Keratinocyte (primary cell): ENCODE measurements around the gene ST3GAL2. TPM values are rescaled to one million over a fixed set of nuclear protein-coding genes. Genes with fewer than 3 reads are reported as not detected.

ENCODE experiments used
- DNase-seq: peaks from one replicate; pipeline ENCODE4 v3.0.0-alpha.2; 2011; ENCODE audit warnings: low read depth, missing footprints, low spot score
- FAIRE-seq: peaks from 2 replicates; lab custom pipeline; 2011; peaks lifted over from hg19 to GRCh38; lab: Jason Lieb, UNC
- H2AFZ ChIP-seq: 2 replicates; pipeline ENCODE4 v1.6.0; 2012; ENCODE audit warnings: low read length, control low read depth, inconsistent platforms; ENCODE audit not compliant: control insufficient read depth
- H3K27ac ChIP-seq: 2 replicates; pipeline ENCODE4 v1.5.1; 2011; ENCODE audit warnings: low read length; ENCODE audit not compliant: control insufficient read depth, insufficient read depth
- H3K27me3 ChIP-seq: 3 replicates; pipeline ENCODE4 v1.6.0; 2011; ENCODE audit warnings: low read length; ENCODE audit not compliant: control insufficient read depth, insufficient read depth; ENCODE audit errors: extremely low read depth
- H3K36me3 ChIP-seq, 2 experiments: 2 replicates in 1 of 2; 3 replicates in 1 of 2; pipeline ENCODE4 v1.5.1; 2011; ENCODE audit warnings: low read length in 2 of 2, mild to moderate bottlenecking in 1 of 2; ENCODE audit not compliant: control insufficient read depth in 2 of 2, insufficient read depth in 2 of 2; ENCODE audit errors: extremely low read depth in 1 of 2
- H3K4me1 ChIP-seq: 3 replicates; pipeline ENCODE4 v1.5.1; 2011; ENCODE audit warnings: low read length; ENCODE audit not compliant: control insufficient read depth, insufficient read depth; ENCODE audit errors: extremely low read depth
- H3K4me2 ChIP-seq: 3 replicates; pipeline ENCODE4 v1.6.0; 2011; ENCODE audit warnings: low read depth, low read length; ENCODE audit not compliant: control insufficient read depth, insufficient read depth; ENCODE audit errors: extremely low read depth
- H3K4me3 ChIP-seq, 3 experiments: fragments of 200-600 bp in 1 of 3; sonication (generic) in 1 of 3; 2 replicates in 2 of 3; 3 replicates in 1 of 3; pipeline ENCODE4 v1.5.1; 2011 to 2016; ENCODE audit warnings: low read length in 3 of 3, mild to moderate bottlenecking in 3 of 3, control low read depth in 2 of 3, inconsistent platforms in 1 of 3, low read depth in 1 of 3, mixed read lengths in 1 of 3, mixed run types in 1 of 3, moderate library complexity in 1 of 3; ENCODE audit not compliant: control insufficient read depth in 2 of 3, insufficient read depth in 2 of 3; ENCODE audit errors: extremely low read depth in 1 of 3
- H3K79me2 ChIP-seq: 2 replicates; pipeline ENCODE4 v1.6.0; 2012; ENCODE audit warnings: low read length; ENCODE audit not compliant: control insufficient read depth, insufficient read depth
- H3K9ac ChIP-seq: 3 replicates; pipeline ENCODE4 v1.6.0; 2011; ENCODE audit warnings: low read length; ENCODE audit not compliant: control insufficient read depth, insufficient read depth; ENCODE audit errors: extremely low read depth
- H3K9me1 ChIP-seq: 3 replicates; pipeline ENCODE4 v1.6.0; 2011; ENCODE audit warnings: low read length; ENCODE audit not compliant: control insufficient read depth, insufficient read depth; ENCODE audit errors: extremely low read depth
- H3K9me3 ChIP-seq: 2 replicates; pipeline ENCODE4 v1.5.1; 2012; ENCODE audit warnings: low read depth, low read length; ENCODE audit not compliant: control insufficient read depth
- H4K20me1 ChIP-seq: 3 replicates; pipeline ENCODE4 v1.6.0; 2011; ENCODE audit warnings: low read length; ENCODE audit not compliant: control insufficient read depth, insufficient read depth; ENCODE audit errors: extremely low read depth
- EZH2 ChIP-seq: IDR thresholded peaks from one replicate; pipeline ENCODE4 v1.6.1; 2012; ENCODE audit warnings: inconsistent platforms, mild to moderate bottlenecking, low read length, moderate library complexity
- dilution Hi-C: fragments of 300-500 bp; cut with MboI; formaldehyde crosslinking; loops from one replicate; pipeline ENCODE4 v1.7.0; 2020; ENCODE audit warnings: low sequenced_read_pairs; ENCODE audit not compliant: extremely low pct_ligation_motif_present
- polyA minus RNA-seq, 3 experiments: library from RNA; depleted of rRNA, polyadenylated mRNA; stranded (reverse); fragments of >200 nt; gene quantifications; 1 replicate in 1 of 3; 2 replicates in 1 of 3; 3 replicates in 1 of 3; pipeline ENCODE4 v1.2.3, GENCODE V29; 2011
- polyA plus RNA-seq, 5 experiments: library from polyadenylated mRNA; depleted of rRNA in 3 of 5; stranded (reverse) in 3 of 5; stranded (forward) in 1 of 5; unstranded in 1 of 5; fragments of >200 nt; gene quantifications; 1 replicate in 1 of 5; 2 replicates in 3 of 5; 3 replicates in 1 of 5; pipeline versions ENCODE4 v1.2.1 to v1.2.3, GENCODE V29; 2011 to 2012; ENCODE audit warnings: missing spikeins in 2 of 5, low read depth in 1 of 5, low replicate concordance in 1 of 5
- TF ChIP-seq, protein P1 (sequence below), 3 experiments: IDR thresholded peaks in 1 of 3; conservative IDR thresholded peaks in 1 of 3; optimal IDR thresholded peaks in 1 of 3; 2 replicates in 2 of 3; 3 replicates in 1 of 3; pipeline versions ENCODE3 to v1.5.1; 2011; ENCODE audit warnings: low read length in 3 of 3, mild to moderate bottlenecking in 3 of 3, moderate library complexity in 2 of 3, control low read depth in 1 of 3, inconsistent platforms in 1 of 3; ENCODE audit not compliant: insufficient read depth in 2 of 3; ENCODE audit errors: extremely low read depth in 1 of 3

ST3GAL2 gene, protein sequence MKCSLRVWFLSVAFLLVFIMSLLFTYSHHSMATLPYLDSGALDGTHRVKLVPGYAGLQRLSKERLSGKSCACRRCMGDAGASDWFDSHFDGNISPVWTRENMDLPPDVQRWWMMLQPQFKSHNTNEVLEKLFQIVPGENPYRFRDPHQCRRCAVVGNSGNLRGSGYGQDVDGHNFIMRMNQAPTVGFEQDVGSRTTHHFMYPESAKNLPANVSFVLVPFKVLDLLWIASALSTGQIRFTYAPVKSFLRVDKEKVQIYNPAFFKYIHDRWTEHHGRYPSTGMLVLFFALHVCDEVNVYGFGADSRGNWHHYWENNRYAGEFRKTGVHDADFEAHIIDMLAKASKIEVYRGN
- polyA plus RNA-seq (4.0 to 6.0 TPM (median 4.1 TPM) in 3 replicates), polyA minus RNA-seq (12.7 to 27.7 TPM (median 16.2 TPM) in 3 replicates)
- polyA plus RNA-seq (2011; ENCODE audit: low read depth) = 0.35 TPM
- 3.3 and 5.4 TPM in 2 replicates for polyA plus RNA-seq (2011; cell fraction: cytosol; rRNA removed)
- polyA plus RNA-seq (2011; cell fraction: nucleus; rRNA removed) = 7.8 and 12.7 TPM in 2 replicates
- 1.7 and 9.0 TPM in 2 replicates for polyA plus RNA-seq (2012; ENCODE audit: low replicate concordance)
- polyA minus RNA-seq (2011; cell fraction: cytosol; rRNA and poly(A)+ RNA removed) = 15.5 TPM
- 15.7 and 17.3 TPM in 2 replicates for polyA minus RNA-seq (2011; cell fraction: nucleus; rRNA and poly(A)+ RNA removed)

DNA sequence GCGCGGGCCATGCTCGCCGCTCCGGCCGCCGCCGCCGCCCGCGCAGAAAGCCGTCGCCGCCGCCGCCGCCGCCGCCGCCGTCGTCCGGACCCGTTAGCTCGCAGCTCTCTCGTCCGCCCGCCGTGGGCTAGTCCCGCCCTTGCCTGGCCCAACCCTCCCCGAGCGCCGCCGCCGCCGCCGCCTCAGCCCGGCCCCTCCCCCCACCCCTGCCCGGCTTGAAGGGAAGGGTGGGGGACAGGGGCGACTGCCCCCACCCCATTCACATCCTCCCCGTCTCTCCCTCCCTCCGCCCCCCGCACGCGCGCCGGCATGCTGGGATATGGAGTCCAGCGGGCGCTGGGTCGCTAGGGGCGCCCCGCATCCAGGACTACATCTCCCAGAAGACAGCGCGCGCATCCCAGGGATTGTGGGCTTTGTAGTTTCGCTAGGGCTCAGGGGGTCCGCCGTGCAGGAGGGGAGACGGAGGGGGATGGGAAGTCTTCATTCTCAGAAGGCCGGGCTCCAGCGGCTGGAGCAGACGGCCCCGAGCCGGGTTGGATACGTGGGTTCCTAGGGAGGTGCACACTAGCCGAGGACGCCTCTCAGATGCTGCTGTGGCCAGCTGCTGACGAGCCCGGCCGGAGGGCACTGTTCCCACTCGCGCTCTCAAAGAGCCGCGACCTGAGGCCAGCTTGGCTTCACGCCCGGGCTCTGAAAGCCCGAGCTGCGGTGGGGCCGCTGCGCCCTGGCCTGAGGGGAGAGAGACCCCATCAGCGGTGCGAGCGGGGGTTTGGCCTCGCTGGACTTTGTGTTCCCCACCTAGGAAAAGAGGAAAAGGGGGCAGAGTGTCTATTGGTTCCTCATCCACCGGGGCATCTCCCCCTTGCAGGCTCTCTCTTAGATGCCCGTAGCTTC lies at the start of gene ST3GAL2:
Gene ST3GAL2 (minus strand): TSS at position 132 of the 894 bp plus-strand sequence. CDS start 40,570 bp downstream, outside the sequence.
- Histone ChIP-seq H3K4me1 (peaks cover 23% of the 10 kb centered on the region), H3K36me3 (no peaks in the 10 kb centered on the region), H3K27ac (peak within 1 kb of the TSS; percentile 14), H3K79me2 (peaks cover 2% of the 10 kb centered on the region), H3K27me3 (no peaks in the 10 kb centered on the region), H3K4me3 (peak within 1 kb of the TSS; percentile 52 to 80 (median 69)), H3K4me2 (peak within 1 kb of the TSS; percentile 99), H3K9me3 (no peaks in the 10 kb centered on the region), H3K9ac (peak within 1 kb of the TSS; percentile 52), H3K9me1 (no peaks in the 10 kb centered on the region), H2AFZ (peak within 1 kb of the TSS; percentile 94), H4K20me1 (no peaks in the 10 kb centered on the region)
- DNase-seq (peak; percentile 41), FAIRE-seq (no peak)
- dilution Hi-C loops = no loop called here
- no peak for TF ChIP-seq EZH2
- TF ChIP-seq, protein P1, sequence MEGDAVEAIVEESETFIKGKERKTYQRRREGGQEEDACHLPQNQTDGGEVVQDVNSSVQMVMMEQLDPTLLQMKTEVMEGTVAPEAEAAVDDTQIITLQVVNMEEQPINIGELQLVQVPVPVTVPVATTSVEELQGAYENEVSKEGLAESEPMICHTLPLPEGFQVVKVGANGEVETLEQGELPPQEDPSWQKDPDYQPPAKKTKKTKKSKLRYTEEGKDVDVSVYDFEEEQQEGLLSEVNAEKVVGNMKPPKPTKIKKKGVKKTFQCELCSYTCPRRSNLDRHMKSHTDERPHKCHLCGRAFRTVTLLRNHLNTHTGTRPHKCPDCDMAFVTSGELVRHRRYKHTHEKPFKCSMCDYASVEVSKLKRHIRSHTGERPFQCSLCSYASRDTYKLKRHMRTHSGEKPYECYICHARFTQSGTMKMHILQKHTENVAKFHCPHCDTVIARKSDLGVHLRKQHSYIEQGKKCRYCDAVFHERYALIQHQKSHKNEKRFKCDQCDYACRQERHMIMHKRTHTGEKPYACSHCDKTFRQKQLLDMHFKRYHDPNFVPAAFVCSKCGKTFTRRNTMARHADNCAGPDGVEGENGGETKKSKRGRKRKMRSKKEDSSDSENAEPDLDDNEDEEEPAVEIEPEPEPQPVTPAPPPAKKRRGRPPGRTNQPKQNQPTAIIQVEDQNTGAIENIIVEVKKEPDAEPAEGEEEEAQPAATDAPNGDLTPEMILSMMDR (optimal IDR thresholded peaks at IDR 0.05 in 1 of 3, IDR thresholded peaks at IDR 0.05 in 1 of 3, conservative IDR thresholded peaks at IDR 0.05 in 1 of 3; ENCODE audit: extremely low read depth in 1 of 3, insufficient read depth in 2 of 3, low read length in 3 of 3) = peak in 1 of 3 experiments; percentile 4

DNA sequence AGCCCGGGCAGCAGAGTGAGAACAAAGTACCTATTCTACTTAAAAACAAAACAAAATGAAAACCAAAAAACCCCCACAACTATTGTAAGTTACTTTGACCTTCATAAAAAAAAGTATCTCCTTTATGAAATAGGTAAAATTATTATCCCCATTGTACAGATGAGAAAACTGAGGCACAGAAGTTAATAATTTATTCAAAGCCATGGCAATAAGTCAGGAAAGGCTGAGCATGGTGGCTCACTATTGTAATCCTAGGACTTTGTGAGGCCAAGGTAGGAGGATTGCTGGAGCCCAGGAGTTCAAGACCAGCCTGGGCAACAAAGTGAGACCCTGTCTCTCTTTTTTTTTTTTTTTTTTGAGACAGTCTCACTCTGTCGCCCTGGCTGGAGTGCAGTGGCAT lies 46.0 kb upstream of the ST3GAL2 start:
- TF ChIP-seq, protein P1 (optimal IDR thresholded peaks at IDR 0.05 in 1 of 3, IDR thresholded peaks at IDR 0.05 in 1 of 3, conservative IDR thresholded peaks at IDR 0.05 in 1 of 3; ENCODE audit: extremely low read depth in 1 of 3, insufficient read depth in 2 of 3, low read length in 3 of 3) = no peak
- no peak for TF ChIP-seq EZH2

More for the DNA sequence above, 46.0 kb upstream of the ST3GAL2 start:
- DNase-seq (no peak), FAIRE-seq (no peak)
- H3K79me2 ChIP-seq = no peaks in the 10 kb centered on the region
- H3K27ac ChIP-seq = no peak overlapping the region
- H4K20me1 ChIP-seq = no peaks in the 10 kb centered on the region
- H3K9me3 ChIP-seq = no peaks in the 10 kb centered on the region
- no peak overlapping the region for H2AFZ ChIP-seq
- H3K9me1 ChIP-seq = no peaks in the 10 kb centered on the region
- peaks cover 19% of the 10 kb centered on the region for H3K4me1 ChIP-seq
- peaks cover 8 to 21% of the 10 kb centered on the region in 2 experiments for H3K36me3 ChIP-seq
- H3K9ac ChIP-seq = no peak overlapping the region
- H3K27me3 ChIP-seq = no peaks in the 10 kb centered on the region
- dilution Hi-C loops = no loop called here
- H3K4me2 ChIP-seq = no peak overlapping the region
- H3K4me3 ChIP-seq = no peak overlapping the region
